SK-N-SH treated with all-trans-retinoic acid at 6 μM for 48 hours (cell line): ENCODE data around the gene SULT1B1.

ENCODE experiments used
- ATAC-seq: fragments of 200-7000 bp; cut with Tn5 transposase; 3 replicates; pipeline ENCODE4 v1.9.1; 2020; ENCODE audit warnings: mild to moderate bottlenecking, moderate library complexity
- ARNTL ChIP-seq: fragments of 450-650 bp; formaldehyde crosslinking; IDR thresholded peaks from 2 replicates; pipeline ENCODE4 v1.5.0; 2020; ENCODE audit warnings: low read depth, mild to moderate bottlenecking, moderate library complexity, borderline replicate concordance
- BACH2 ChIP-seq: fragments of 250-450 bp; sonication (Bioruptor Pico); IDR thresholded peaks from 2 replicates; pipeline ENCODE4 v1.9.0; 2021; ENCODE audit warnings: mild to moderate bottlenecking, borderline replicate concordance
- CSDC2 ChIP-seq: fragments of 250-450 bp; sonication (Bioruptor Pico); IDR thresholded peaks from 2 replicates; pipeline ENCODE4 v1.5.0; 2020; ENCODE audit warnings: mild to moderate bottlenecking, moderate library complexity
- CSRNP3 ChIP-seq: fragments of 250-450 bp; sonication (Bioruptor Pico); IDR thresholded peaks from 2 replicates; pipeline ENCODE4 v1.5.1; 2021; ENCODE audit warnings: mild to moderate bottlenecking, moderate library complexity
- GLIS3 ChIP-seq: fragments of 250-450 bp; sonication (Bioruptor Pico); IDR thresholded peaks from 2 replicates; pipeline ENCODE4 v1.5.0; 2020; ENCODE audit warnings: mild to moderate bottlenecking, moderate library complexity
- ISL1 ChIP-seq: fragments of 250-450 bp; sonication (Bioruptor Pico); IDR thresholded peaks from 2 replicates; pipeline ENCODE4 v2.1.2; 2022; ENCODE audit warnings: mild to moderate bottlenecking, moderate library complexity
- OSR1 ChIP-seq: fragments of 250-450 bp; sonication (Bioruptor Pico); IDR thresholded peaks from 2 replicates; pipeline ENCODE4 v1.8.0; 2022; ENCODE audit warnings: moderate library complexity, mild to moderate bottlenecking, inconsistent platforms
- PATZ1 ChIP-seq: fragments of 250-450 bp; sonication (Bioruptor Pico); IDR thresholded peaks from 2 replicates; pipeline ENCODE4 v1.8.0; 2020; ENCODE audit warnings: mild to moderate bottlenecking, moderate library complexity, borderline replicate concordance
- POU6F1 ChIP-seq: fragments of 250-450 bp; sonication (Bioruptor Pico); IDR thresholded peaks from 2 replicates; pipeline ENCODE4 v1.8.0; 2021; ENCODE audit warnings: low read depth, mild to moderate bottlenecking, moderate library complexity, borderline replicate concordance
- PPARA ChIP-seq: fragments of 250-450 bp; sonication (Bioruptor Pico); IDR thresholded peaks from 2 replicates; pipeline ENCODE4 v1.5.0; 2020; ENCODE audit warnings: mild to moderate bottlenecking, borderline replicate concordance
- RARB ChIP-seq: fragments of 250-450 bp; sonication (Bioruptor Pico); IDR thresholded peaks from 2 replicates; pipeline ENCODE4 v1.8.0; 2021; ENCODE audit warnings: mild to moderate bottlenecking, moderate library complexity
- SNAI2 ChIP-seq: fragments of 250-450 bp; sonication (Bioruptor Pico); IDR thresholded peaks from 2 replicates; pipeline ENCODE4 v1.5.0; 2020; ENCODE audit warnings: mild to moderate bottlenecking, moderate library complexity
- TCF4 ChIP-seq: fragments of 250-450 bp; sonication (Bioruptor Pico); IDR thresholded peaks from 2 replicates; pipeline ENCODE4 v1.8.0; 2021; ENCODE audit warnings: mild to moderate bottlenecking, moderate library complexity, borderline replicate concordance
- TOX ChIP-seq: fragments of 250-450 bp; sonication (Bioruptor Pico); IDR thresholded peaks from 2 replicates; pipeline ENCODE4 v1.8.0; 2021; ENCODE audit warnings: mild to moderate bottlenecking, moderate library complexity, borderline replicate concordance
- TSHZ2 ChIP-seq: fragments of 250-450 bp; sonication (Bioruptor Pico); IDR thresholded peaks from 2 replicates; pipeline ENCODE4 v1.5.0; 2020; ENCODE audit warnings: mild to moderate bottlenecking, moderate library complexity
- ZC3H10 ChIP-seq: fragments of 250-450 bp; sonication (Bioruptor Pico); IDR thresholded peaks from 2 replicates; pipeline ENCODE4 v1.5.1; 2021; ENCODE audit warnings: mild to moderate bottlenecking, moderate library complexity
- ZFP30 ChIP-seq: fragments of 450-650 bp; formaldehyde crosslinking; IDR thresholded peaks from 2 replicates; pipeline ENCODE4 v1.5.0; 2022; ENCODE audit warnings: mild to moderate bottlenecking, moderate library complexity
- ZNF565 ChIP-seq: fragments of 450-650 bp; formaldehyde crosslinking; conservative IDR thresholded peaks from 2 replicates; pipeline ENCODE4 v1.5.0; 2020; ENCODE audit warnings: low read depth, mild to moderate bottlenecking, moderate library complexity
- ZNF70 ChIP-seq: fragments of 450-650 bp; formaldehyde crosslinking; IDR thresholded peaks from 2 replicates; pipeline ENCODE4 v1.5.0; 2020; ENCODE audit warnings: mild to moderate bottlenecking, moderate library complexity
- ZNF8 ChIP-seq: fragments of 450-650 bp; formaldehyde crosslinking; IDR thresholded peaks from 2 replicates; pipeline ENCODE4 v1.5.0; 2020; ENCODE audit warnings: mild to moderate bottlenecking, moderate library complexity

SULT1B1 gene

GRCh38 chr4:69731241-69731640 lies 29.2 kb downstream of the SULT1B1 start:
- TF ChIP-seq GLIS3 (CRISPR knock-in tag), result no peak
- no peak for TF ChIP-seq SNAI2 (CRISPR knock-in tag)
- no peak for TF ChIP-seq BACH2
- no peak for TF ChIP-seq CSRNP3 (CRISPR knock-in tag)
- no peak for TF ChIP-seq RARB
- no peak for TF ChIP-seq ZNF565 (CRISPR knock-in tag)
- no peak for TF ChIP-seq TOX (CRISPR knock-in tag)
- TF ChIP-seq TCF4 (CRISPR knock-in tag), result no peak
- TF ChIP-seq ISL1 (CRISPR knock-in tag), result no peak
- TF ChIP-seq CSDC2, result no peak
- TF ChIP-seq ZNF70 (CRISPR knock-in tag), result no peak
- no peak for TF ChIP-seq ARNTL (CRISPR knock-in tag)
- TF ChIP-seq PPARA (CRISPR knock-in tag), result no peak
- TF ChIP-seq OSR1, result no peak
- TF ChIP-seq ZNF8, result no peak
- peak; percentile 73 for ATAC-seq

- ATAC-seq, result no peak
Observed at GRCh38 chr4:69730002-69730401, 30.4 kb downstream of the SULT1B1 start.

GRCh38 chr4:69727926-69728325 lies 32.5 kb downstream of the SULT1B1 start:
- no peak for TF ChIP-seq ZNF565 (CRISPR knock-in tag)
- no peak for TF ChIP-seq GLIS3 (CRISPR knock-in tag)
- no peak for TF ChIP-seq TCF4 (CRISPR knock-in tag)
- TF ChIP-seq TSHZ2 (CRISPR knock-in tag), result no peak
- ATAC-seq, result no peak

More at GRCh38 chr4:69730002-69730401, 30.4 kb downstream of the SULT1B1 start:
- TF ChIP-seq ZNF565 (CRISPR knock-in tag) (no peak), ZNF8 (no peak), PATZ1 (no peak), ZFP30 (CRISPR knock-in tag) (no peak), ZNF70 (CRISPR knock-in tag) (no peak), CSDC2 (no peak), ISL1 (CRISPR knock-in tag) (no peak), ZC3H10 (CRISPR knock-in tag) (no peak), SNAI2 (CRISPR knock-in tag) (no peak), ARNTL (CRISPR knock-in tag) (no peak), POU6F1 (no peak), OSR1 (no peak)

GRCh38 chr4:69727426-69727825 lies 33.0 kb downstream of the SULT1B1 start:
- TF ChIP-seq TSHZ2 (CRISPR knock-in tag), result no peak
- no peak for ATAC-seq
